ENCODE measurements around the gene WDFY4. TPM values are rescaled to one million over a fixed set of nuclear protein-coding genes. Genes with fewer than 3 reads are reported as not detected.

WDFY4 gene
- total and polyA plus RNA-seq, 2 of the 4 experiments (the other 2 are of a cell fraction): not detected

GRCh38 chr10:49001870-49002672 lies 317.4 kb downstream of the WDFY4 start:
- dilution Hi-C loops (cut with HindIII; ENCODE audit: low sequenced_read_pairs, unreplicated experiment) (no loop called here), intact Hi-C loops (cut with micrococcal nuclease) (no loop called here), in situ Hi-C loops (cut with MboI; ENCODE audit: low sequenced_read_pairs) (no loop called here)
- Histone ChIP-seq H4K5ac (ENCODE audit: low read depth, low read length) (no peak overlapping the region), H3K27me3 (ENCODE audit: control insufficient read depth, insufficient read depth, low read length) (peaks cover 15% of the 10 kb centered on the region), H4K8ac (ENCODE audit: low read depth in 2 of 2, low read length in 2 of 2) (no peak overlapping the region), H4K91ac (ENCODE audit: insufficient read depth, low read depth, low read length) (no peak overlapping the region), H3K4ac (ENCODE audit: low read depth, low read length) (no peak overlapping the region), H3K9me3 (ENCODE audit: control insufficient read depth, insufficient read depth, low read length) (no peaks in the 10 kb centered on the region), H3K4me3 (ENCODE audit: insufficient read depth, low read depth, low read length) (no peak overlapping the region), H2BK5ac (ENCODE audit: low read depth, low read length, poor library complexity, severe bottlenecking) (no peak overlapping the region), H2AFZ (replicated peaks; ENCODE audit: low read length, poor library complexity) (peak overlapping the region; percentile 11), H3K18ac (ENCODE audit: low read depth, low read length) (no peak overlapping the region), H2AK9ac (replicated peaks; ENCODE audit: low read depth, low read length, poor library complexity) (no peak overlapping the region), H2BK20ac (ENCODE audit: low read depth, low read length) (no peak overlapping the region), H3K23ac (ENCODE audit: low read depth, low read length) (no peak overlapping the region), H3K56ac (ENCODE audit: extremely low read depth, insufficient read depth, low read length) (no peak overlapping the region), H3K36me3 (ENCODE audit: control insufficient read depth, insufficient read depth, low read length) (no peaks in the 10 kb centered on the region), H3K4me1 (ENCODE audit: control insufficient read depth, insufficient read depth, low read length) (no peaks in the 10 kb centered on the region), H2AK5ac (ENCODE audit: low read depth, low read length) (no peak overlapping the region), H4K20me1 (ENCODE audit: insufficient read depth, low read length) (no peaks in the 10 kb centered on the region), H2BK15ac (ENCODE audit: low read depth, low read length) (no peak overlapping the region), H3K4me2 (ENCODE audit: low read depth, low read length) (no peak overlapping the region), H3K9ac (ENCODE audit: low read depth, low read length) (no peak overlapping the region), H2BK120ac (ENCODE audit: low read depth, low read length) (no peak overlapping the region), H3K27ac (ENCODE audit: insufficient read depth, low read length) (no peak overlapping the region), H3K14ac (replicated peaks; ENCODE audit: low read depth, low read length) (no peak overlapping the region), H3K9me1 (ENCODE audit: insufficient read depth, low read length) (no peaks in the 10 kb centered on the region), H3K79me1 (ENCODE audit: low read depth in 1 of 2, low read length in 2 of 2) (no peaks in the 10 kb centered on the region)
- BruUV-seq (replicated peaks): no TSS peak
- TF ChIP-seq CHD1 (IDR thresholded peaks at IDR 0.05; ENCODE audit: low read depth, low read length): no peak
- no peak for TF ChIP-seq ELK1 (IDR thresholded peaks at IDR 0.05; ENCODE audit: borderline replicate concordance, low read depth, low read length)
- no peak for TF ChIP-seq RCOR1 (IDR thresholded peaks at IDR 0.05; ENCODE audit: insufficient replicate concordance, low read length)
- TF ChIP-seq NFE2L2 (IDR thresholded peaks at IDR 0.05; ENCODE audit: low read depth, low read length): no peak
- TF ChIP-seq CTCF (conservative IDR thresholded peaks at IDR 0.05; ENCODE audit: low read depth, low read length): no peak
- TF ChIP-seq RFX5 (IDR thresholded peaks at IDR 0.05; ENCODE audit: low read depth, low read length): no peak
- TF ChIP-seq MAZ (IDR thresholded peaks at IDR 0.05; ENCODE audit: borderline replicate concordance, low read depth, low read length): no peak
- no peak for TF ChIP-seq POLR2A (IDR thresholded peaks at IDR 0.05; ENCODE audit: low read depth, low read length)
- no peak for TF ChIP-seq SMC3 (IDR thresholded peaks at IDR 0.05; ENCODE audit: low read depth, low read length)
- no peak for TF ChIP-seq RAD21 (IDR thresholded peaks at IDR 0.05; ENCODE audit: low read length)
- TF ChIP-seq USF2 (IDR thresholded peaks at IDR 0.05; ENCODE audit: low read depth, low read length): no peak
- TF ChIP-seq FOS (IDR thresholded peaks at IDR 0.05; ENCODE audit: low read depth, low read length): no peak
- no peak for TF ChIP-seq BHLHE40 (IDR thresholded peaks at IDR 0.05; ENCODE audit: low read depth, low read length)
- TF ChIP-seq CEBPB (IDR thresholded peaks at IDR 0.05; ENCODE audit: low read depth, low read length): no peak
- no peak for TF ChIP-seq MXI1 (IDR thresholded peaks at IDR 0.05; ENCODE audit: borderline replicate concordance, low read depth, low read length)
- TF ChIP-seq MAFK (IDR thresholded peaks at IDR 0.05; ENCODE audit: low read depth, low read length): no peak
- ChIA-PET CTCF (no interaction called here), POLR2A (ENCODE audit: unreplicated experiment) (no interaction called here)
- WGBS, 2 experiments (ENCODE audit: extremely low coverage in 2 of 2, insufficient read length in 1 of 2): 53% methylated on average over 4 of the region's 17 CpGs; no CpG with 5 or more reads in 1 of the 2 experiments
- DNase-seq: no peak
- no peak for ATAC-seq (ENCODE audit: low read depth)

All from IMR-90 (cell line).